Fibroblast of lung (primary cell): ENCODE measurements around the gene MPP3. TPM values are rescaled to one million over a fixed set of nuclear protein-coding genes. Genes with fewer than 3 reads are reported as not detected.

Experiments
- DNase-seq, 2 donors: peaks; one replicate each; pipeline versions ENCODE4 v3.0.0 to v3.0.0-alpha.2; 2010; ENCODE audit warnings: low read depth in 2 of 2
- H2AFZ ChIP-seq: 2 replicates; pipeline ENCODE4 v1.5.1; 2012; ENCODE audit warnings: low read length, control low read depth, inconsistent platforms
- H3K27ac ChIP-seq: 2 replicates; pipeline ENCODE4 v1.5.1; 2011; ENCODE audit warnings: low read length, control low read depth; ENCODE audit not compliant: insufficient read depth
- H3K27me3 ChIP-seq: 2 replicates; pipeline ENCODE4 v1.5.1; 2011; ENCODE audit warnings: mild to moderate bottlenecking, low read length; ENCODE audit not compliant: control insufficient read depth, insufficient read depth
- H3K36me3 ChIP-seq: 2 replicates; pipeline ENCODE4 v1.5.1; 2011; ENCODE audit warnings: low read length; ENCODE audit not compliant: control insufficient read depth, insufficient read depth
- H3K4me1 ChIP-seq: 2 replicates; pipeline ENCODE4 v1.5.1; 2011; ENCODE audit warnings: low read length; ENCODE audit not compliant: control insufficient read depth, insufficient read depth; ENCODE audit errors: extremely low read depth
- H3K4me2 ChIP-seq: 2 replicates; pipeline ENCODE4 v1.5.1; 2011; ENCODE audit warnings: low read length, control low read depth; ENCODE audit not compliant: insufficient read depth; ENCODE audit errors: extremely low read depth
- H3K4me3 ChIP-seq, 4 experiments: fragments of 200-600 bp in 1 of 4; sonication (generic) in 1 of 4; replicated peaks in 1 of 4; 2 replicates each; pipeline ENCODE4 v1.5.1; 2011 to 2016; ENCODE audit warnings: low read length in 4 of 4, low read depth in 3 of 4, mild to moderate bottlenecking in 3 of 4, control low read depth in 2 of 4, inconsistent platforms in 1 of 4, mixed read lengths in 1 of 4; ENCODE audit not compliant: insufficient read depth in 1 of 4; ENCODE audit errors: control extremely low read depth in 1 of 4
- H3K79me2 ChIP-seq: 2 replicates; pipeline ENCODE4 v1.5.1; 2012; ENCODE audit warnings: mild to moderate bottlenecking, low read length, inconsistent platforms; ENCODE audit not compliant: control insufficient read depth, insufficient read depth
- H3K9ac ChIP-seq: 2 replicates; pipeline ENCODE4 v1.5.1; 2011; ENCODE audit warnings: mild to moderate bottlenecking, low read length, control low read depth; ENCODE audit not compliant: insufficient read depth
- H3K9me3 ChIP-seq: 2 replicates; pipeline ENCODE4 v1.5.1; 2012; ENCODE audit warnings: low read depth, low read length; ENCODE audit not compliant: control insufficient read depth, insufficient read depth
- H4K20me1 ChIP-seq: 2 replicates; pipeline ENCODE4 v1.5.1; 2011; ENCODE audit warnings: low read length; ENCODE audit not compliant: control insufficient read depth, insufficient read depth; ENCODE audit errors: extremely low read depth
- EZH2 ChIP-seq: IDR thresholded peaks from 2 replicates; pipeline ENCODE4 v1.5.1; 2012; ENCODE audit warnings: low read length, control low read depth, mild to moderate bottlenecking; ENCODE audit errors: missing control alignments
- polyA plus RNA-seq, 2 donors: library from polyadenylated mRNA; depleted of rRNA in 1 of 2; stranded (reverse) in 1 of 2; unstranded in 1 of 2; fragments of >200 nt; gene quantifications; 2 replicates each; pipeline ENCODE4 v1.2.1, GENCODE V29; 2011 to 2012; ENCODE audit warnings: missing spikeins in 1 of 2
- total RNA-seq: library from RNA; depleted of rRNA; stranded (reverse); fragments of >200 nt; gene quantifications from 2 replicates; pipeline ENCODE4 v1.2.1, GENCODE V29; 2014
- TF ChIP-seq, protein P1 (sequence below), 2 donors: IDR thresholded peaks in 1 of 2; conservative IDR thresholded peaks in 1 of 2; 1 replicate in 1 of 2; 2 replicates in 1 of 2; pipeline ENCODE4 v1.5.1; 2011 to 2012; ENCODE audit warnings: low read length in 2 of 2, control low read depth in 1 of 2, inconsistent platforms in 1 of 2, low read depth in 1 of 2, mild to moderate bottlenecking in 1 of 2

The MPP3 gene
- total and polyA plus RNA-seq, 2 donors (not counting 1 experiment from before 2014, with no cell fraction given): 4.6 to 6.9 TPM

DNA sequence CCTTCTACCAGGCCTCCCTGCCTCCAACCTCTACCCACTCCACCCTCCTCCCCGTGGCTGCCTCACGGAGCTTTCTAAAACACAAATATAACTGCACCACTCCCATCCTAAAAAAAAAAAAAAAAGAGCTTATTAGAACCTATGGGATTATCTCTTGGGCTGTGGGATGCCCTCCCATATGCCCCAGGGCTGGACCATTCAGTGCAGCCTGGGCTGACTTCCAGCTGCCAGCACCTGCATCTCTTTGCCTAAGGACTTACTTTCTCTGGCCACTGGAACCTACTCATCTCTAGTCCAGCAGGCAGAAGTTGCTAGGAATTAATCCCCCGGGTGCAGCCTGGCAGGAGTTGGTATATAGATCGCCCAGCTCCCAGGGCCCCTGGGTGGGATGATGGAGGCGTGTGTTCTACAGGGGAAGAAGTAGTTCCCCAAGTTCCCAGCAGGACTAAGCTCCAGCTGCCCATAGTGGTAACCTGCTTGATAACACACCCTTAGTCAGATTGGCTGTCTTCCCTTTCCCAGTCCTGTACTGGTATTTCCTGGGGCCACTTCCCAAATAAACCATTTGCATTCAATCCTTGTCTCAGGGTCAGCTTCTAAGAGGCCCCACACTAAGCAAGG is 10.3 kb downstream of the MPP3 start:
- Histone ChIP-seq H3K9ac (no peak overlapping the region), H3K9me3 (no peaks in the 10 kb centered on the region), H4K20me1 (no peaks in the 10 kb centered on the region), H3K4me3 (no peak overlapping the region), H3K36me3 (peaks cover 12% of the 10 kb centered on the region), H3K79me2 (no peaks in the 10 kb centered on the region), H3K27ac (no peak overlapping the region), H3K27me3 (no peaks in the 10 kb centered on the region), H3K4me2 (no peak overlapping the region), H3K4me1 (no peaks in the 10 kb centered on the region), H2AFZ (no peak overlapping the region)
- no peak for TF ChIP-seq EZH2
- TF ChIP-seq, protein P1, sequence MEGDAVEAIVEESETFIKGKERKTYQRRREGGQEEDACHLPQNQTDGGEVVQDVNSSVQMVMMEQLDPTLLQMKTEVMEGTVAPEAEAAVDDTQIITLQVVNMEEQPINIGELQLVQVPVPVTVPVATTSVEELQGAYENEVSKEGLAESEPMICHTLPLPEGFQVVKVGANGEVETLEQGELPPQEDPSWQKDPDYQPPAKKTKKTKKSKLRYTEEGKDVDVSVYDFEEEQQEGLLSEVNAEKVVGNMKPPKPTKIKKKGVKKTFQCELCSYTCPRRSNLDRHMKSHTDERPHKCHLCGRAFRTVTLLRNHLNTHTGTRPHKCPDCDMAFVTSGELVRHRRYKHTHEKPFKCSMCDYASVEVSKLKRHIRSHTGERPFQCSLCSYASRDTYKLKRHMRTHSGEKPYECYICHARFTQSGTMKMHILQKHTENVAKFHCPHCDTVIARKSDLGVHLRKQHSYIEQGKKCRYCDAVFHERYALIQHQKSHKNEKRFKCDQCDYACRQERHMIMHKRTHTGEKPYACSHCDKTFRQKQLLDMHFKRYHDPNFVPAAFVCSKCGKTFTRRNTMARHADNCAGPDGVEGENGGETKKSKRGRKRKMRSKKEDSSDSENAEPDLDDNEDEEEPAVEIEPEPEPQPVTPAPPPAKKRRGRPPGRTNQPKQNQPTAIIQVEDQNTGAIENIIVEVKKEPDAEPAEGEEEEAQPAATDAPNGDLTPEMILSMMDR (conservative IDR thresholded peaks at IDR 0.05 in 1 of 2, IDR thresholded peaks at IDR 0.05 in 1 of 2; ENCODE audit: low read depth in 1 of 2, low read length in 2 of 2): no peak
- no peak for DNase-seq

DNA sequence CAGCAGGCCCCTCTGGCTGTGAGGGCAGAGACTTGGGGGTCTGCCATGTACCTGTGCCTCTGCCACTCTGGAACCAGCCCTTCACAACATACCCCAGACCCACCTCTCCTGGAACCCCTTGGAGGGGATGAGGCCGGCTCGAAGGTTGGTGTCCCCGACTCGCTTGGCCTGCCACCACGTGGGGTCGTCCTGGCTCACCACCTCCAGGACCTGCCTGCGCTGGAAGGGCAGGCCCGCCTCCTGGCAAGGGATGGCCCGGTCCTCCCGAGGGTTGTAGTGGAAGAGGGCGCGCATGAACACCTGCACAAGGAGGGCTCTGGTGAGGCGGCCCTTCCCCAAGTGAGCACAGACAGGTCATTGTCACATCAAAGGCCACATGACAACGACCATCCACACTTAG is 12.2 kb downstream of the MPP3 start:
- Histone ChIP-seq H4K20me1 (no peaks in the 10 kb centered on the region), H3K4me3 (no peak overlapping the region), H2AFZ (no peak overlapping the region), H3K4me1 (no peaks in the 10 kb centered on the region), H3K4me2 (no peak overlapping the region), H3K9ac (no peak overlapping the region), H3K79me2 (no peaks in the 10 kb centered on the region), H3K27me3 (no peaks in the 10 kb centered on the region), H3K9me3 (no peaks in the 10 kb centered on the region), H3K27ac (no peak overlapping the region), H3K36me3 (peaks cover 7% of the 10 kb centered on the region)
- TF ChIP-seq EZH2: no peak
- TF ChIP-seq, protein P1 (conservative IDR thresholded peaks at IDR 0.05 in 1 of 2, IDR thresholded peaks at IDR 0.05 in 1 of 2; ENCODE audit: low read depth in 1 of 2, low read length in 2 of 2): no peak
- DNase-seq: no peak

DNA sequence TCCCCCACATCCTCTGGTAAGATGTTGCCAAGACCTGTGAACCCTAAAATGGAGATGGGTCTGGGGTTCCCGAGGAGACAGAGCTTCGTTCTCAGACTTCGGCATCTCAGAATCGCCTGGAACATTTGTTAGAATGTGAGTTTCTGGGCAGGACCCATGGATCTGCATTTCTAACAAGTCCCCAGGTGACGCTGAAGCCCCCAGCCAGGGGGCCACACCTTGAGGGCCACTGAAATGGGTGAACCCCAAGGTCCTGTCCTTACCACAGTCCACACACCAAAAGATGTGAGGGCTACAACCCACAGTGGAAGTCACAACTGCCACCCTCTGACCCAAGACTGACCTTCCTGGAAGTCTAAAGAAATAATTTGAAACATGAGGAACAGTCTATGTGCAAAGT is 14.0 kb downstream of the MPP3 start:
- no peaks in the 10 kb centered on the region for H3K9me3 ChIP-seq
- H3K4me3 ChIP-seq: no peak overlapping the region
- no peaks in the 10 kb centered on the region for H3K27me3 ChIP-seq
- DNase-seq: no peak
- H2AFZ ChIP-seq: no peak overlapping the region
- TF ChIP-seq EZH2: no peak
- TF ChIP-seq, protein P1 (conservative IDR thresholded peaks at IDR 0.05 in 1 of 2, IDR thresholded peaks at IDR 0.05 in 1 of 2; ENCODE audit: low read depth in 1 of 2, low read length in 2 of 2): no peak
- H3K36me3 ChIP-seq: peaks cover 4% of the 10 kb centered on the region
- H4K20me1 ChIP-seq: no peaks in the 10 kb centered on the region
- H3K4me1 ChIP-seq: peaks cover 2% of the 10 kb centered on the region
- no peak overlapping the region for H3K27ac ChIP-seq
- H3K4me2 ChIP-seq: no peak overlapping the region
- H3K79me2 ChIP-seq: no peaks in the 10 kb centered on the region
- no peak overlapping the region for H3K9ac ChIP-seq
